ENCODE results near the gene CYTH2.

The CYTH2 gene

DNA sequence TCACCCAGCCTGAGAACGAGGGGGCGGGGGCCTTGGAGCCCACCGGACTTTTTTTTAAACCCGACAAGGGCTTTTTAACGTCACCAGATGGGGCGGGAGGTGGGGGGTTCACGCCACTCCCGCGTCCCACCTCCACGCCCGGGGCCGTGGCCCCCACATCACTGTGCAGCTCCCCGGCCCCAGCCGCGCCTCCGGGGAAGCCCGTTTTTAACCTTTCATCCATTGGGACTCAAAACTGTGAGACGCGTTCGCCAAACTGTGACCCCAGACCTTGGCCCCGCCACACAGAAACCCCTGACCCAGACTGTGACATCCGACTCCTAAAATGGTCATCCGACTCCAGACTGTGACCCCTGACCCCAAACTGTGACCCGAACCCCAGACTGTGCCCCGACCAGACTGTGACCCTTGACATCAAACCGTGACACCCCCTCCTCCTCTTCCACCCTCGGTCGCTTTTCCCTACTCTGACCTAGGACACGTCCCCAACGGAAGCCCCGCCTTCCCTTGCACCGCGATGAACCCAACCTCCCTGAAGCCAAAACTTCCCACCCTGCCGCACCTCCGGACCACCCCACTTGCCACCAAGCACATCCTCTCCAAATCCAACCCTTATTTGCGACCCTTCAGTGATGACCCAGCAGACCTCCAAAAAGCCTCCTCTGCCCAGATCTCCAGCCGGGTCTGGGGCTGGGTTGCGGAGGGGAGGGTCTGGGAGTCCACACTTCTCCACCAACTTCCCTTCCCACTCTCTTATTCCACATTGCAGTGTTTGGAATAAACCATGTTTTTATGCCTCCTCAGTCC is 24.8 kb upstream of the CYTH2 start:
- no peak for DNase-seq
- Histone ChIP-seq H3K27me3 (peaks cover 34% of the 10 kb centered on the region), H3K4me1 (peaks cover 5% of the 10 kb centered on the region; the same call in 1 of the 2 replicates), H3K36me3 (peaks cover 21% of the 10 kb centered on the region), H3K9me3 (no peaks in the 10 kb centered on the region; the same call in 1 of the 2 replicates), H3K4me3 (ENCODE audit: low read depth, low read length) (peak overlapping the region; percentile 99)
- TF ChIP-seq, protein P1, sequence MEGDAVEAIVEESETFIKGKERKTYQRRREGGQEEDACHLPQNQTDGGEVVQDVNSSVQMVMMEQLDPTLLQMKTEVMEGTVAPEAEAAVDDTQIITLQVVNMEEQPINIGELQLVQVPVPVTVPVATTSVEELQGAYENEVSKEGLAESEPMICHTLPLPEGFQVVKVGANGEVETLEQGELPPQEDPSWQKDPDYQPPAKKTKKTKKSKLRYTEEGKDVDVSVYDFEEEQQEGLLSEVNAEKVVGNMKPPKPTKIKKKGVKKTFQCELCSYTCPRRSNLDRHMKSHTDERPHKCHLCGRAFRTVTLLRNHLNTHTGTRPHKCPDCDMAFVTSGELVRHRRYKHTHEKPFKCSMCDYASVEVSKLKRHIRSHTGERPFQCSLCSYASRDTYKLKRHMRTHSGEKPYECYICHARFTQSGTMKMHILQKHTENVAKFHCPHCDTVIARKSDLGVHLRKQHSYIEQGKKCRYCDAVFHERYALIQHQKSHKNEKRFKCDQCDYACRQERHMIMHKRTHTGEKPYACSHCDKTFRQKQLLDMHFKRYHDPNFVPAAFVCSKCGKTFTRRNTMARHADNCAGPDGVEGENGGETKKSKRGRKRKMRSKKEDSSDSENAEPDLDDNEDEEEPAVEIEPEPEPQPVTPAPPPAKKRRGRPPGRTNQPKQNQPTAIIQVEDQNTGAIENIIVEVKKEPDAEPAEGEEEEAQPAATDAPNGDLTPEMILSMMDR (IDR thresholded peaks at IDR 0.05; ENCODE audit: low read depth, low read length) = no peak

DNA sequence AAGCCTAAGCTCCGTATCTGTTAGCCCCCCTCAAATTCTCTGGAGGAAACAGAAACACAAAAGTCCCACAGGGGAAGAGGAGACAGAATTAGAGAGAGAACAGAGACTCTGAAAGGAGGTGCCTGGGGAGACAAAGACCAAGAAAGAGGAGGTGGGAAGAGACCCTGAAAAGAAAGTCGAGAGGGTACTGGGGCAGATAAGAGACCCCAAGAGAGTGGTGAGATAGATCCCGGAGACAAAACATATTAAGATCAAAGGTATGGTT is 24.3 kb upstream of the CYTH2 start:
- TF ChIP-seq, protein P1 (IDR thresholded peaks at IDR 0.05; ENCODE audit: low read depth, low read length) = no peak
- DNase-seq = no peak
- peak overlapping the region; percentile 99 for H3K4me3 ChIP-seq (ENCODE audit: low read depth, low read length)
- H3K27me3 ChIP-seq = peaks cover 34% of the 10 kb centered on the region
- H3K9me3 ChIP-seq = no peaks in the 10 kb centered on the region; the same call in 1 of the 2 replicates
- peaks cover 5% of the 10 kb centered on the region; the same call in 1 of the 2 replicates for H3K4me1 ChIP-seq
- peaks cover 26% of the 10 kb centered on the region for H3K36me3 ChIP-seq

DNA sequence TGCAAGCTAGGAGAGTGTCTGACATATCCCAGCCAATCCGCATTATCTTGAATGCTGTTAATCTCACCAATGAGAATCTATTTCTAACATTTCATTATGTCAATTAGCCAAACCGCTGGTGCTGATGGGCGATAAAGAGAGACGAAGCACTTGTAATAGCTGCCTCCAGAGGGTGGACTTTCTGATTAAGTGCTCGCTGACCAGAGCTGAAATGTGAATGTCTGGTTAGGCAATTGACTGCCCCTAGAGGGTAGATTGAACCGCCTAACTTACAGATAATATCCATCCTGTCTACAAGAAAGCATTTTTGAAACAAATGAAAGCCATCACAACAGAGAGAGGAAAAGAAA is 23.9 kb upstream of the CYTH2 start:
- Histone ChIP-seq H3K9me3 (no peaks in the 10 kb centered on the region; the same call in 1 of the 2 replicates), H3K27me3 (peaks cover 34% of the 10 kb centered on the region), H3K4me3 (ENCODE audit: low read depth, low read length) (peak overlapping the region; percentile 99), H3K36me3 (peaks cover 29% of the 10 kb centered on the region), H3K4me1 (peaks cover 5% of the 10 kb centered on the region; the same call in 1 of the 2 replicates)
- peak; percentile 69 for DNase-seq
- TF ChIP-seq, protein P1 (IDR thresholded peaks at IDR 0.05; ENCODE audit: low read depth, low read length) = peak; percentile 71

DNA sequence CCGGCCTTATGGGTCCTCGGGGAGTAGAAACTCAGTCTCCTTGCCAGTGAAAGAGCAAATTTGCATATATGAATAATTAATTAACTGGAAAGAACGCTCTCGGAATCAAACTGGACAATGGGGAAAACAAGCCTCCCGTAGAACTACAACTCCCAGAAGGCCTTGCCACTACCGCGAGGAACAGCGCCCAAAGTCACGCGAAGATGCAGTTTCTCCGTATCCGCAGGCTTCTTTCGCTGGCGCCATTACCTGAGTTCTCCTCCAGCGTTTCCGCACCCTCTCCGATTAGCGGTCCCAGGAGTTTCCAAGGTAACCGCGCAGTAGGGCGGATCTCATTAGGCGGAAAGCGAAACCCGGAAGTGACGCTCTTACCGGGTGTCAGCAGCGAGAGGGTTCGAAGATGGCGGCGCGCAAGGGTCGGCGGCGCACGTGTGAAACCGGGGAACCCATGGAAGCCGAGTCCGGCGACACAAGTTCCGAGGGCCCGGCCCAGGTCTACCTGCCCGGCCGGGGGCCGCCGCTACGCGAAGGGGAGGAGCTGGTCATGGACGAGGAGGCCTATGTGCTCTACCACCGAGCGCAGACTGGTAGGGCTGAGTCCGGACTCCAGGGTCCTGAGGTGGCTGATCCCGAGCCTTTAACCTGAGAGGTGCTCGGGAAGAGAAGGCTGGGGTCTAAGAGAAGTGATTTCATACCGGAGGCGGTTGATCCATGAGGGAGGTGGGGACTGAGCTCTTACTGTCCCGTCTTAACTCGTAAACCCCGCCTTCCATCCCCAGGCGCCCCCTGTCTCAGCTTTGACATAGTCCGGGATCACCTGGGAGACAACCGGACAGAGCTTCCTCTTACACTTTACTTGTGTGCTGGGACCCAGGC is 23.3 kb upstream of the CYTH2 start, which contains the start of gene GRWD1:
GRWD1 (plus strand) TSS at position 378 of the 876 bp plus-strand sequence; CDS start at position 401, 23 bp downstream.
- peak; percentile 91 for DNase-seq
- Histone ChIP-seq H3K36me3 (peaks cover 35% of the 10 kb centered on the region), H3K4me1 (peaks cover 5% of the 10 kb centered on the region; the same call in 1 of the 2 replicates), H3K4me3 (ENCODE audit: low read depth, low read length) (peak within 1 kb of the TSS; percentile 99), H3K9me3 (no peaks in the 10 kb centered on the region; the same call in 1 of the 2 replicates), H3K27me3 (peaks cover 34% of the 10 kb centered on the region)
- TF ChIP-seq, protein P1 (IDR thresholded peaks at IDR 0.05; ENCODE audit: low read depth, low read length) = peak; percentile 19; the same call in 1 of the 2 replicates

DNA sequence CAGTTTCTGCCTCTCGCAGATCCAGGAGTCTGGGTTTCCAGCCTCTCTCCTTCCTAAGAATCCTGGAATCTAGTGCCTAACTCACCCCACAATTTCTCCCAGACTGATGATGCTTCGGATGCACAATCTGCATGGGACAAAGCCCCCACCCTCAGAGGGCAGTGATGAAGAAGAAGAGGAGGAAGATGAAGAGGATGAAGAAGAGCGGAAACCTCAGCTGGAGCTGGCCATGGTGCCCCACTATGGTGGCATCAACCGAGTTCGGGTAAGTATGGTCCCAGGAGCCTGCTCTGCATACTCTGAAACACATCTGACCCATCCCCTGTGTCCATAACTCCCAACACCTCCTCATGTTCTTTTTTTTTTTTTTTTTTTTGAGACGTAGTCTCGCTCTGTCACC is 22.6 kb upstream of the CYTH2 start:
- peak overlapping the region; percentile 99 for H3K4me3 ChIP-seq (ENCODE audit: low read depth, low read length)
- peaks cover 31% of the 10 kb centered on the region for H3K27me3 ChIP-seq
- peaks cover 42% of the 10 kb centered on the region for H3K36me3 ChIP-seq
- no peaks in the 10 kb centered on the region; the same call in 1 of the 2 replicates for H3K9me3 ChIP-seq
- H3K4me1 ChIP-seq = peaks cover 5% of the 10 kb centered on the region; the same call in 1 of the 2 replicates
- no peak for DNase-seq
- TF ChIP-seq, protein P1 (IDR thresholded peaks at IDR 0.05; ENCODE audit: low read depth, low read length) = no peak

All from BE2C (cell line).